Right lobe of liver (tissue), 4 donors: ENCODE data around the gene SAMD9L.

Source experiments
- POLR2A ChIP-seq: fragments of 450-650 bp; IDR thresholded peaks from one replicate; pipeline ENCODE4 v1.6.1; 2017; ENCODE audit warnings: antibody characterized with exemption, mild to moderate bottlenecking
- TF ChIP-seq, protein P1 (sequence below), 4 donors: fragments of 200-600 bp in 3 of 4; fragments of 450-650 bp in 1 of 4; IDR thresholded peaks; one replicate each; pipeline versions ENCODE4 v1.5.1 to v1.8.0; 2016 to 2022; ENCODE audit warnings: antibody characterized with exemption in 4 of 4, mild to moderate bottlenecking in 2 of 4
- donor health status: DM: no; HTN: no; CAD: no.
- donor health status: DM: no; HTN: no; CAD: no.
- donor health status: DM: no; HTN: yes; CAD: no.

GRCh38 chr7:93194386-93194785 is 46.2 kb upstream of the SAMD9L start:
- TF ChIP-seq, protein P1, sequence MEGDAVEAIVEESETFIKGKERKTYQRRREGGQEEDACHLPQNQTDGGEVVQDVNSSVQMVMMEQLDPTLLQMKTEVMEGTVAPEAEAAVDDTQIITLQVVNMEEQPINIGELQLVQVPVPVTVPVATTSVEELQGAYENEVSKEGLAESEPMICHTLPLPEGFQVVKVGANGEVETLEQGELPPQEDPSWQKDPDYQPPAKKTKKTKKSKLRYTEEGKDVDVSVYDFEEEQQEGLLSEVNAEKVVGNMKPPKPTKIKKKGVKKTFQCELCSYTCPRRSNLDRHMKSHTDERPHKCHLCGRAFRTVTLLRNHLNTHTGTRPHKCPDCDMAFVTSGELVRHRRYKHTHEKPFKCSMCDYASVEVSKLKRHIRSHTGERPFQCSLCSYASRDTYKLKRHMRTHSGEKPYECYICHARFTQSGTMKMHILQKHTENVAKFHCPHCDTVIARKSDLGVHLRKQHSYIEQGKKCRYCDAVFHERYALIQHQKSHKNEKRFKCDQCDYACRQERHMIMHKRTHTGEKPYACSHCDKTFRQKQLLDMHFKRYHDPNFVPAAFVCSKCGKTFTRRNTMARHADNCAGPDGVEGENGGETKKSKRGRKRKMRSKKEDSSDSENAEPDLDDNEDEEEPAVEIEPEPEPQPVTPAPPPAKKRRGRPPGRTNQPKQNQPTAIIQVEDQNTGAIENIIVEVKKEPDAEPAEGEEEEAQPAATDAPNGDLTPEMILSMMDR (IDR thresholded peaks at IDR 0.05): no peak
- no peak for TF ChIP-seq POLR2A
